Esophagus (tissue), 2 donors: Measurements from ENCODE around the gene HDAC10. TPM values are rescaled to one million over a fixed set of nuclear protein-coding genes. Genes with fewer than 3 reads are reported as not detected.

Experiments used
- H3K27ac ChIP-seq, 2 donors: one replicate each; pipeline ENCODE4 v1.5.1; 2013; ENCODE audit warnings: low read depth in 2 of 2, mild to moderate bottlenecking in 2 of 2, inconsistent platforms in 1 of 2, low read length in 1 of 2, moderate library complexity in 1 of 2
- H3K27me3 ChIP-seq, 2 donors: one replicate each; pipeline ENCODE4 v1.6.1; 2013; ENCODE audit warnings: low read length in 2 of 2, control low read depth in 1 of 2, mild to moderate bottlenecking in 1 of 2; ENCODE audit not compliant: insufficient read depth in 2 of 2, control insufficient read depth in 1 of 2
- H3K36me3 ChIP-seq, 2 donors: one replicate each; pipeline ENCODE4 v1.6.1; 2013; ENCODE audit warnings: low read length in 1 of 2; ENCODE audit not compliant: control insufficient read depth in 2 of 2, insufficient read depth in 2 of 2
- H3K4me1 ChIP-seq, 2 donors: one replicate each; pipeline ENCODE4 v1.6.1; 2013; ENCODE audit warnings: low read length in 1 of 2; ENCODE audit not compliant: control insufficient read depth in 2 of 2, insufficient read depth in 2 of 2
- H3K4me3 ChIP-seq, 2 donors: one replicate each; pipeline ENCODE4 v1.5.1; 2013; ENCODE audit warnings: low read length in 2 of 2, mild to moderate bottlenecking in 2 of 2, low read depth in 1 of 2, moderate library complexity in 1 of 2
- H3K9me3 ChIP-seq, 2 donors: one replicate each; pipeline ENCODE4 v1.6.1; 2013; ENCODE audit warnings: mild to moderate bottlenecking in 2 of 2, low read depth in 1 of 2, low read length in 1 of 2, moderate library complexity in 1 of 2; ENCODE audit not compliant: control insufficient read depth in 2 of 2, insufficient read depth in 1 of 2
- WGBS, 2 donors: extraction: QIAGEN DNeasy Blood & Tissue Kit; methylation state at CpG; one replicate each; pipeline ENCODE4 v1.1.7; 2013; 5-methylcytosine and 5-hydroxymethylcytosine counted together
- polyA plus RNA-seq, 2 donors: library from polyadenylated mRNA; stranded (reverse); fragments of 200-250 nt; gene quantifications; one replicate each; pipeline ENCODE4 v1.2.3, GENCODE V29; 2013
- donor health status: healthy with polysubstance abuse.
- donor health status: Bipolar disorder and iron deficiency.

Gene HDAC10
- polyA plus RNA-seq, 2 donors, result 22.0 to 42.4 TPM

DNA sequence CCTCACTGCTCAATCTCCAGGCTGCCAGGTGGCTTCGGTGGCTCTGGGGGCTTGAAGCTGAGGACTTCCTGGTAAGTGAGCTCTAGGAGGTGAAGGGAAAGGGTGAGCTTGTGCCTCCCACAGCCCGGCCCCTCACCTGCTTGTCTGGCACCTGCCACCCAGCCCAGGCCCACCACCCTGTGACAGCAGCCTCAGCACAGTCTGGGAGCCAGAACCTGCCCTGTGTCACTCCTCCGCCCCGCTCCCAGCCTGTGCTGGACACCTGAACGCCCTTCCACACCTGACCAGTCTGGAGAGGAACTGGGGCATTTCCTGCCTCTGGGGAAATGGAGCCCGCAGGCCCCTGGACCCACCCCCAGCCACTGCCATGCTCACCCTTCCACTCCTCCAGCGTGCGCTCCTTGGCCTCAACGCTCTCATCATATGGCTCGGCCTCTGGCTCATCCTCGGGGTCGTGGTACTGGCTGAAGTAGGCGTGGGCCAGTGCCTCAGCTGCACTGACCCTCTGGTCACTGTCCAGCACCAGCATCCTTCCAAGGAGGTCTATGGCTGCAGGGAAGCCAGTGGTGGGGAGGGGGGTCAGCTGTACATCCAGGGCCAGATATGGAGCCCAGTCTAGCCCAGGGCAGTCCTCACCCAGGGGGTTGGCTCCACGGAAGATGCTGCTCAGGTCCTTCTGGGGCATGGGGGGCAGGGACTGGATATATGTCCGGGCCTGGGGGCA lies 14.0 kb upstream of the HDAC10 start:
- no peak overlapping the region for H3K27ac ChIP-seq
- H3K36me3 ChIP-seq, result no peaks in the 10 kb centered on the region
- no peaks in the 10 kb centered on the region for H3K9me3 ChIP-seq
- peaks cover 0 to 3% of the 10 kb centered on the region in 2 donors for H3K27me3 ChIP-seq
- peaks cover 10 to 20% of the 10 kb centered on the region in 2 donors for H3K4me1 ChIP-seq
- WGBS, 2 donors, result 83 to 86% methylated on average over 15 of the region's 15 CpGs
- no peak overlapping the region for H3K4me3 ChIP-seq

DNA sequence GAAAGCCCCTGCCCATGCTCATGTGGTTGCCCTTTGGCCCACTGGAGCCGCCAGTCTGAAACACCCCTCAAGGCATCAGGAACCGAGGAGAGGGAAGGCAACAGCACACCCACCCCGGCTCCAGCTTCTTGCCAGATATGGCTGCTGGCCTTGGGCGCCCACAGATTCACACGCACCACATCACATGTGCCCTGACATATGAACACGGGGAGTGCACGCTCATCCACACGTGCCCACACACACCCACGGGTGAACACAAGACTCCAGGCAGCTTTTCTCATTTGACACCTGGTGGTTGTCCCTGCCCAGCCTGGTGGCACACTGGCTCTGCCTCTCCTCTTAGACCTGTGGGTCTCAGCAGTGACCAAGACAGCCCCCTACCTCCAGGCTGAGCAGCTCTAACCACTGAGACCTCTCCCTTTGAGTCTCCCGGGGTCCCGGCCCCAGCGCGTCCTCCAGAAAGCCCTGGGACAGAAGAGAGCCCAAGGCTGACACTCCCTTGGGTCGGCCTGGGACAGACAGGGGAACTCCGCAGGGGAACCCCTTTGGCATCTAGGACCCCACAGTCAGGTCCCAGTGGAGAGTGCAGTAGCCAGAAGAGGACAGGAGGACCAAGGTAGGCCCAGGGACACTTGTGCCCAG lies 13.2 kb upstream of the HDAC10 start:
- H3K4me3 ChIP-seq, result no peak overlapping the region
- H3K27ac ChIP-seq, result no peak overlapping the region
- no peaks in the 10 kb centered on the region for H3K36me3 ChIP-seq
- WGBS, 2 donors, result 74 to 81% methylated on average over 15 of the region's 15 CpGs
- H3K27me3 ChIP-seq, result peaks cover 0 to 3% of the 10 kb centered on the region in 2 donors
- H3K4me1 ChIP-seq, result peaks cover 10 to 20% of the 10 kb centered on the region in 2 donors
- no peaks in the 10 kb centered on the region for H3K9me3 ChIP-seq

DNA sequence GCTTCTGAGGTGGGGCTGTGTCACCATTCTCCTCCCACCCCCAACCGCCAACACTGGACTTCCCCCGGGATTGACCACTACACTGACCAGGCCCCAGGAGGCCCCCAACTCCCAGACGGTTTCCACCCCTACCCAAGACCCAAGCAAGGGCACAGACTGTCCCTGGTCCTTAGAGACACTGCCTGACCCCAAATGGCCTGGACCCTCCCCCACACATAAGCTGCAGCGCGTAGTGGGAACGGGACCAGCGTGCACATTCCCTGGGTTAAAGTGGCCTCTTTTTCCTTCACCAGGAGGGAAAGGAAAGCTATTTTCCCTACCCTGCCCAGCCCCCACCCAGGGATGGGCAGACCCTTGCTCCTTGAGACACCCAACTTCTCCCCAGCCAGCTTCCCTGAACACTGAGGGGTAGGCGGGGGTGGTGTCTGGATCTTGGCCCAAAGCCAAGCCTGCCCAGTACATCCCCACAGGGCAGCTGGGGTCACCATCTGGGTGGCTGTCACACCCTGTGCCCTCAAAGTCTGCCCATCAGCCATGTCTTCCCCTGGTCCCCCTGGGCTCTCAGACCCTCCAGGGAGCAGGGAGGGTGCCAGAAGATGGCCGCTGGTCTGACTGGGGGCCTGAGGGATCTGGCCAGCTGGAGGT lies 12.0 kb upstream of the HDAC10 start:
- Histone ChIP-seq H3K9me3 (no peaks in the 10 kb centered on the region), H3K27ac (no peak overlapping the region), H3K27me3 (peaks cover 0 to 3% of the 10 kb centered on the region in 2 donors), H3K36me3 (no peaks in the 10 kb centered on the region), H3K4me1 (peaks cover 4 to 12% of the 10 kb centered on the region in 2 donors), H3K4me3 (no peak overlapping the region)
- WGBS, 2 donors, result 59 to 65% methylated on average over 9 of the region's 9 CpGs

DNA sequence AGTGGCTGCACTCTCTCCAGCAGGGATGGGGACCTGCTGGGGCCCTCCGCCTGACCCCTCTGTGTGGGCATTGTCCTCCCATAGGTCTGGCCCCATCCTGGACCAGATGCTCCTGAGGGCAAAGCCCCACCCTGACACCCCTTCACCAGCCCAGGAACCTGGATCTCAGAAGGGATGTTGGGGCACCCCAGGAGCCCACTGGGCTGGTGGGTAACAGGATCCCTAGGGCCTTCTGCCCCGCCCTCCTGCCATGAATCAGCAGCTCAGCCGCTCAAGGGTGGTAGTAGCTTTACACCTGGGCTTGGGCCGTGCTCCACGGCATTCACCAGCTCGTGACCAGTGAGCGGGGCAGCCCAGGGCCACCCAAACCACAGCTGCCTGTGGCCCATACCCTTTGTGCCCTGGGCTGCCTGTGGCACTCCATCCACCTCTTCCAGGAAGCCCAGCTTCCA lies 11.4 kb upstream of the HDAC10 start:
- WGBS, 2 donors, result 46 to 50% methylated on average over 7 of the region's 7 CpGs
- no peak overlapping the region for H3K27ac ChIP-seq
- no peaks in the 10 kb centered on the region for H3K9me3 ChIP-seq
- no peak overlapping the region for H3K4me3 ChIP-seq
- H3K27me3 ChIP-seq, result peaks cover 0 to 3% of the 10 kb centered on the region in 2 donors
- H3K36me3 ChIP-seq, result peaks cover 0 to under 1% of the 10 kb centered on the region in 2 donors
- H3K4me1 ChIP-seq, result peaks cover 2 to 8% of the 10 kb centered on the region in 2 donors

- Histone ChIP-seq H3K27me3 (peaks cover 0 to 3% of the 10 kb centered on the region in 2 donors), H3K36me3 (peaks cover 0 to 4% of the 10 kb centered on the region in 2 donors), H3K4me3 (peak within 1 kb of the TSS; percentile 41 to 46), H3K27ac (peak within 1 kb of the TSS in 1 of 2 donors; percentile 21), H3K4me1 (peaks cover 2 to 4% of the 10 kb centered on the region in 2 donors), H3K9me3 (no peaks in the 10 kb centered on the region)
- WGBS, 2 donors, result 3 to 4% methylated on average over 39 to 59 of the region's 61 CpGs
Measured at GRCh38 chr22:50261615-50262459, 10.8 kb upstream of the HDAC10 start, which contains the start of gene MAPK12. MAPK12 (minus strand) TSS chr22:50261683; CDS start chr22:50261509, 174 bp downstream.

DNA sequence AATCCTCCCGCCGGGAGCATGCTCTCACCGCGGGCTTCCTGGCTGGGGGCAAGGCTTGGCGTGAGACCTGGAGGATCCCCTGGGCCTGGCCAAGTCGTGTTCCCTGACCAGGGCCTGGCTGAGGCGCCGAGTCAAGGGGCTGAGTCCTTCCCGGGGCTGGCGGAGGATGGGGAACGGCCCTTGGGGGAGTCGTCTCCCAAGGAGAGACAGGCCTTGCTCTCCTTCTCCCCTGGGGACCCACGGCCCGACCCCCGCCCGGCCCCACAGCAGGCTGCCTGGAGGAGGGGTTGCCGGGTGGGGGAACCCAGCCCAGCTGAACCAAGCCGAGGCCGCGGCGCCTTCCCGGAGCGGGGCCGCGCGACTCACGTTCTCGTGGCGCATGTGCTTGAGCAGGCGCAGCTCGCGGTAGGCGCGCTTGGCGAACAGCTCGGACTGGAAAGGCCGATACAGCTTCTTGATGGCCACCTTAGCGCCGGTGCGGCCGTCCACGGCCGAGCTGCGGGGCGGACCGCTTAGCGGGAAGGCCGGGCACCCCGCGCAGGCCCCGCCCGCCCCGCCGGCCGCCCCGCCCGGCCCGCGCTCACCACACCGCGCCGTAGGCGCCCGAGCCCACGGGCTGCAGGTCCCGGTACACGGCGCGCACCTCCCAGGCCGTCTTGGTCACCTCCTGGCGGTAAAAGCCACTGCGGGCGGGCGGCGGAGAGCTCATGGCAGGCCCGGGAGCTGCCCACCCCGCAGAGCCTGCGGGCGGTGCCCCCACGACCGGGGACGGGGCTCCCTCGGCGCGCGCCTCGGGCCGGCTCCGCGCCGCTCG lies 9.9 kb upstream of the HDAC10 start:
- Histone ChIP-seq H3K4me1 (peaks cover 2 to 4% of the 10 kb centered on the region in 2 donors), H3K27me3 (peaks cover 0 to 3% of the 10 kb centered on the region in 2 donors), H3K9me3 (no peaks in the 10 kb centered on the region), H3K4me3 (peak overlapping the region; percentile 41 to 46), H3K36me3 (peaks cover 0 to 4% of the 10 kb centered on the region in 2 donors), H3K27ac (peak overlapping the region in 1 of 2 donors; percentile 21)
- 1 to 2% methylated on average over 49 to 92 of the region's 92 CpGs for WGBS, 2 donors

DNA sequence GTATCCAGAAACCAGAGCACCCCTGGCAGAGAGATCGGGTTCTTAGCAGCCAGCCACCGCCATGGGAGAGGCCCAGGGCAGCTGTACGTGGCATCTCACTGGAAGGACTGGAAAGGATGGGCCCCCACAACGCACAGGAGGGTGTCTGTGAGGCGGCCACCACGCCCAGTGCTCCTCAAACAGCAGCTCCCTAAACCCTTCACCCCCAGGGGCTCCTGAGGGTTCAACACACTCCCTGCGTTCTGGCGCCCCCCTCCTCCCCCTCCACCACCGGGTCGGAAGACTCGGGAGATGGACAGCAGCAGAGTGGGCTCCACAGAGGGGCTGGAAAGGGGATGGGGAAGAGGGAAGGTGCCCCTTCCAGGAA lies 9.4 kb upstream of the HDAC10 start:
- peaks cover 0 to 3% of the 10 kb centered on the region in 2 donors for H3K27me3 ChIP-seq

GRCh38 chr22:50259302-50259701 lies 8.2 kb upstream of the HDAC10 start:
- WGBS, 2 donors, result 88 to 91% methylated on average over 14 to 15 of the region's 15 CpGs
- peaks cover 0 to 4% of the 10 kb centered on the region in 2 donors for H3K36me3 ChIP-seq
- H3K27me3 ChIP-seq, result peaks cover 0 to 3% of the 10 kb centered on the region in 2 donors
- no peaks in the 10 kb centered on the region for H3K9me3 ChIP-seq
- no peak overlapping the region for H3K27ac ChIP-seq
- H3K4me1 ChIP-seq, result peaks cover 2 to 4% of the 10 kb centered on the region in 2 donors
- no peak overlapping the region for H3K4me3 ChIP-seq

More for the DNA sequence above, 9.4 kb upstream of the HDAC10 start:
- Histone ChIP-seq H3K4me3 (peak overlapping the region; percentile 9 to 46), H3K36me3 (peaks cover 0 to 4% of the 10 kb centered on the region in 2 donors), H3K27ac (peak overlapping the region in 1 of 2 donors; percentile 21), H3K9me3 (no peaks in the 10 kb centered on the region), H3K4me1 (peaks cover 2 to 4% of the 10 kb centered on the region in 2 donors)
- WGBS, 2 donors, result 23 to 26% methylated on average over 11 of the region's 11 CpGs
